Mesothelial cell of epicardium (in vitro differentiated cells): Measurements from ENCODE around the gene TFF2. TPM values are rescaled to one million over a fixed set of nuclear protein-coding genes. Genes with fewer than 3 reads are reported as not detected.

Source experiments
- DNase-seq, 2 experiments: peaks; one replicate each; pipeline ENCODE4 v3.0.0; 2021; ENCODE audit warnings: low spot score in 2 of 2; ENCODE audit not compliant: unreplicated experiment in 2 of 2
- H3K27ac Mint-ChIP-seq: 2 replicates; pipeline ENCODE4 v1.8.0; 2021; ENCODE audit warnings: mixed read lengths
- H3K27me3 Mint-ChIP-seq: 2 replicates; pipeline ENCODE4 v1.8.0; 2021; ENCODE audit warnings: low read depth, mixed read lengths
- H3K36me3 Mint-ChIP-seq: 2 replicates; pipeline ENCODE4 v1.8.0; 2021; ENCODE audit warnings: mixed read lengths
- H3K4me1 Mint-ChIP-seq: 2 replicates; pipeline ENCODE4 v1.8.0; 2021; ENCODE audit warnings: mixed read lengths
- H3K4me3 Mint-ChIP-seq: 2 replicates; pipeline ENCODE4 v1.8.0; 2021; ENCODE audit warnings: mild to moderate bottlenecking, moderate library complexity, mixed read lengths
- H3K9me3 Mint-ChIP-seq: 2 replicates; pipeline ENCODE4 v1.8.0; 2021; ENCODE audit warnings: mixed read lengths
- CTCF ChIP-seq: fragments of 200-600 bp; sonication (generic); IDR thresholded peaks from one replicate; pipeline ENCODE4 v1.5.0; 2021; ENCODE audit warnings: antibody characterized with exemption; ENCODE audit not compliant: unreplicated experiment
- total RNA-seq: library from RNA; stranded (reverse); gene quantifications from 3 replicates; pipeline ENCODE4 v1.2.1, GENCODE V29; 2021

Gene TFF2
- total RNA-seq, 1 donor from 2014 or later: not detected

GRCh38 chr21:42377951-42378340 is 27.2 kb upstream of the TFF2 start:
- no peak for TF ChIP-seq CTCF
- H3K9me3 Mint-ChIP-seq: peaks cover 10% of the 10 kb centered on the region
- H3K27ac Mint-ChIP-seq: no peak overlapping the region
- H3K36me3 Mint-ChIP-seq: no peaks in the 10 kb centered on the region
- H3K4me3 Mint-ChIP-seq: no peak overlapping the region
- H3K27me3 Mint-ChIP-seq: peaks cover 47% of the 10 kb centered on the region
- DNase-seq: no peak
- no peaks in the 10 kb centered on the region for H3K4me1 Mint-ChIP-seq

- Mint-ChIP-seq H3K4me1 (no peaks in the 10 kb centered on the region), H3K4me3 (no peak overlapping the region), H3K27ac (no peak overlapping the region), H3K27me3 (peaks cover 44% of the 10 kb centered on the region), H3K9me3 (peaks cover 7% of the 10 kb centered on the region), H3K36me3 (no peaks in the 10 kb centered on the region)
- no peak for DNase-seq
- TF ChIP-seq CTCF: no peak
Observed at GRCh38 chr21:42377211-42377950, 26.6 kb upstream of the TFF2 start.

- Mint-ChIP-seq H3K27me3 (peaks cover 44% of the 10 kb centered on the region), H3K9me3 (peaks cover under 1% of the 10 kb centered on the region), H3K36me3 (no peaks in the 10 kb centered on the region), H3K27ac (no peak overlapping the region), H3K4me3 (no peak overlapping the region), H3K4me1 (no peaks in the 10 kb centered on the region)
- no peak for DNase-seq
- no peak for TF ChIP-seq CTCF
Observed at GRCh38 chr21:42376338-42376982, 25.7 kb upstream of the TFF2 start.

GRCh38 chr21:42375966-42376337 is 25.2 kb upstream of the TFF2 start:
- Mint-ChIP-seq H3K9me3 (no peaks in the 10 kb centered on the region), H3K4me3 (no peak overlapping the region), H3K4me1 (no peaks in the 10 kb centered on the region), H3K36me3 (no peaks in the 10 kb centered on the region), H3K27me3 (peaks cover 47% of the 10 kb centered on the region), H3K27ac (no peak overlapping the region)
- no peak for TF ChIP-seq CTCF
- DNase-seq: no peak

GRCh38 chr21:42375506-42375905 is 24.7 kb upstream of the TFF2 start:
- no peak for DNase-seq
- Mint-ChIP-seq H3K4me3 (no peak overlapping the region), H3K27ac (no peak overlapping the region), H3K36me3 (no peaks in the 10 kb centered on the region), H3K27me3 (peaks cover 48% of the 10 kb centered on the region), H3K9me3 (no peaks in the 10 kb centered on the region), H3K4me1 (no peaks in the 10 kb centered on the region)
- no peak for TF ChIP-seq CTCF
